Tibial artery (tissue), 4 donors: ENCODE measurements around the gene MPP1.

Experiments
- DNase-seq, 2 donors: peaks; one replicate each; pipeline ENCODE4 v3.0.0-alpha.2; 2019
- H3K27ac ChIP-seq, 2 donors: fragments of 200-600 bp; sonication (generic) in 1 of 2; 1 replicate in 1 of 2; 2 replicates in 1 of 2; pipeline ENCODE4 v1.5.1; 2018 to 2019; ENCODE audit warnings: mild to moderate bottlenecking in 1 of 2
- H3K27me3 ChIP-seq, 2 donors: fragments of 200-600 bp; sonication (generic) in 1 of 2; one replicate each; pipeline versions ENCODE4 v1.5.1 to v1.6.0; 2016 to 2019
- H3K36me3 ChIP-seq, 3 donors: fragments of 200-600 bp; sonication (generic) in 2 of 3; one replicate each; pipeline ENCODE4 v1.5.1; 2016 to 2019; ENCODE audit warnings: mild to moderate bottlenecking in 2 of 3
- H3K4me1 ChIP-seq, 4 donors: fragments of 200-600 bp; sonication (generic) in 2 of 4; 1 replicate in 3 of 4; 2 replicates in 1 of 4; pipeline ENCODE4 v1.5.1; 2016 to 2019
- H3K4me3 ChIP-seq, 2 donors: fragments of 200-600 bp; sonication (generic) in 1 of 2; 1 replicate in 1 of 2; 2 replicates in 1 of 2; pipeline ENCODE4 v1.5.1; 2018 to 2019; ENCODE audit warnings: mild to moderate bottlenecking in 2 of 2
- H3K9me3 ChIP-seq, 3 donors: fragments of 200-600 bp; sonication (generic) in 1 of 3; one replicate each; pipeline ENCODE4 v1.5.1; 2016 to 2019
- CTCF ChIP-seq, 2 experiments: fragments of 200-600 bp in 1 of 2; fragments of 450-650 bp in 1 of 2; IDR thresholded peaks; one replicate each; pipeline ENCODE4 v1.5.1; 2017 to 2019; ENCODE audit warnings: antibody characterized with exemption in 2 of 2, mild to moderate bottlenecking in 1 of 2, moderate library complexity in 1 of 2
- intact Hi-C: fragments of 100-400 bp; cut with DNase I; formaldehyde crosslinking; loops from one replicate; pipeline ENCODE4 v1.15.0; 2023; ENCODE audit warnings: low total_unique reads

Gene MPP1

GRCh38 chrX:154797006-154797405, 8.3 kb downstream of the MPP1 start:
- TF ChIP-seq CTCF (IDR thresholded peaks at IDR 0.05), result no peak
- Histone ChIP-seq H3K9me3 (no peaks in the 10 kb centered on the region), H3K27ac (no peak overlapping the region), H3K36me3 (no peaks in the 10 kb centered on the region), H3K4me3 (no peak overlapping the region), H3K4me1 (no peaks in the 10 kb centered on the region), H3K27me3 (no peaks in the 10 kb centered on the region)
- no peak for DNase-seq
- intact Hi-C loops, result no loop called here

GRCh38 chrX:154795016-154795415, 10.3 kb downstream of the MPP1 start:
- DNase-seq, result no peak
- Histone ChIP-seq H3K36me3 (no peaks in the 10 kb centered on the region), H3K9me3 (no peaks in the 10 kb centered on the region), H3K4me3 (no peak overlapping the region), H3K27me3 (no peaks in the 10 kb centered on the region), H3K27ac (no peak overlapping the region), H3K4me1 (no peaks in the 10 kb centered on the region)
- intact Hi-C loops, result no loop called here
- no peak for TF ChIP-seq CTCF (IDR thresholded peaks at IDR 0.05)

GRCh38 chrX:154793084-154793795, 12.0 kb downstream of the MPP1 start:
- H3K4me1 ChIP-seq, result no peaks in the 10 kb centered on the region
- H3K36me3 ChIP-seq, result no peaks in the 10 kb centered on the region
- no peak overlapping the region for H3K27ac ChIP-seq
- H3K9me3 ChIP-seq, result no peaks in the 10 kb centered on the region
- no peak for TF ChIP-seq CTCF (IDR thresholded peaks at IDR 0.05)
- no peak overlapping the region for H3K4me3 ChIP-seq
- no peak for DNase-seq
- H3K27me3 ChIP-seq, result no peaks in the 10 kb centered on the region
- intact Hi-C loops, result no loop called here

DNA sequence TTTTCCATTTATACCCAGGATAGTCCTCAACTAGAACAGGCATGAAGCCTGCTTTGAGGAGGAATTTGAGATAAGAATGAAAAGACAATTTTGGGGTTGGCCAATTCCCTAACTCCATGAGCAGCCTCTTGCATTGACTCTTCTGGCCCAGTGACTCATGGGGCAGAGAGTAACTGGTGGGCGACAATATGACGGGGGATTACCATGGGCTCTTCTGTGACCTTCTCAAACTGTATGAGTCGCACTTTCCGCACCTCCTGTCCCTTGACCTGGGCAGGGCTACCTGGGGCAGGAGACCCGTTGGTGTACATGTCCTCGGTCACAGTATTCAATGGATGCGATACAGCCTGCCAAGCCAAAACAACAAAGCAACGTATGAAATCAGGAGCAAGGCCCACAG, 13.3 kb downstream of the MPP1 start:
- Histone ChIP-seq H3K36me3 (no peaks in the 10 kb centered on the region), H3K4me3 (no peak overlapping the region), H3K9me3 (no peaks in the 10 kb centered on the region), H3K4me1 (no peaks in the 10 kb centered on the region), H3K27ac (no peak overlapping the region), H3K27me3 (no peaks in the 10 kb centered on the region)
- DNase-seq, result no peak
- intact Hi-C loops, result no loop called here
- TF ChIP-seq CTCF (IDR thresholded peaks at IDR 0.05), result no peak

GRCh38 chrX:154791467-154791866, 13.8 kb downstream of the MPP1 start:
- no peaks in the 10 kb centered on the region for H3K9me3 ChIP-seq
- H3K4me1 ChIP-seq, result no peaks in the 10 kb centered on the region
- no peak overlapping the region for H3K4me3 ChIP-seq
- no peak for TF ChIP-seq CTCF (IDR thresholded peaks at IDR 0.05)
- DNase-seq, result no peak
- no peaks in the 10 kb centered on the region for H3K36me3 ChIP-seq
- no peaks in the 10 kb centered on the region for H3K27me3 ChIP-seq
- intact Hi-C loops, result no loop called here
- no peak overlapping the region for H3K27ac ChIP-seq

DNA sequence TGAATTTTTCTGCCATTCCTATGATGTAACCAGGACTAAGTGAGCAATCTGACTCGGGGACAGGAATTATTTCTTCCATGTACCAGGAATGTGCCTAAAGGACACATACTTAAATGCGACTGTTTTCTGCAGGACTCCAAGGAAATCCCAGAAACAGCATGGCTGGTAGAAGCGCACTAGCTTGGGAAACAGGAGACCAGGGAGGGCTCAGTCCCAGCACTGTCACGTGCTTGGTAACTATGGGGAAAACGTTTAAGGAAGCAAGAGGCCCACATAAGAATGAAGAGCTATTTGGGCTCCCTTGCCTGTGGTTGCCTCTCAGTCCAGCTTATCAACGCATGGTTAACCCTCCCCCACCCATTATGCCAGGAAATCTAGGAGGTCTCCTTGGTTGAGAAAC, 19.6 kb downstream of the MPP1 start:
- Histone ChIP-seq H3K27ac (no peak overlapping the region), H3K36me3 (peaks cover 0 to 15% (median 0%) of the 10 kb centered on the region in 3 donors), H3K4me3 (no peak overlapping the region), H3K27me3 (no peaks in the 10 kb centered on the region), H3K9me3 (no peaks in the 10 kb centered on the region), H3K4me1 (no peaks in the 10 kb centered on the region)
- intact Hi-C loops, result no loop called here
- no peak for TF ChIP-seq CTCF (IDR thresholded peaks at IDR 0.05)
- no peak for DNase-seq
